B cell (primary cell): Measurements from ENCODE around the gene HIPK4.
"Not testable (repeated sequence)": the region's sequence is repeated elsewhere in the genome, so short reads cannot be mapped to it uniquely, and the experiment has no call there.

ENCODE experiments used
- EZH2 ChIP-seq: IDR thresholded peaks from 2 replicates; pipeline ENCODE4 v1.6.1; 2012; ENCODE audit warnings: borderline replicate concordance, low read depth, mild to moderate bottlenecking, moderate library complexity, low read length; ENCODE audit not compliant: insufficient read depth, poor library complexity, severe bottlenecking
- TF ChIP-seq, protein P1 (sequence below): fragments of 200-600 bp; IDR thresholded peaks from one replicate; pipeline ENCODE4 v1.8.0; 2022; ENCODE audit warnings: antibody characterized with exemption, mild to moderate bottlenecking

DNA sequence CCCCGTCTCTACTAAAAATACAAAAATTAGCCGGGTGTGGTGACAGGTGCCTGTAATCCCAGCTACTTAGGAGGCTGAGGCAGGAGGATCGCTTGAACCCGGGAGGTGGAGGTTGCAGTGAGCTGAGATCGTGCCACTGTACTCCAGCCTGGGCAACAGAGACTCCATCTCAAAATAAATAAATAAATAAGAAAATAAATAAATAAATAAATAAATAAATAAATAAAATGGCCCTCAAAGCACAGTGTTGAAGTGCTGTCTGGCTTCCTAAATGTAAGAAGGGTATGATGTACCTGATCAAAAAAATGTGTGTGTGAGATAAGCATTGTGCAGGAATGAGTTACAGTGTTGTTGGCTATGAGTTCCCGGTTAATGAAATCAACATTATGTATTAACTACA is 56.9 kb downstream of the HIPK4 start:
- TF ChIP-seq, protein P1, sequence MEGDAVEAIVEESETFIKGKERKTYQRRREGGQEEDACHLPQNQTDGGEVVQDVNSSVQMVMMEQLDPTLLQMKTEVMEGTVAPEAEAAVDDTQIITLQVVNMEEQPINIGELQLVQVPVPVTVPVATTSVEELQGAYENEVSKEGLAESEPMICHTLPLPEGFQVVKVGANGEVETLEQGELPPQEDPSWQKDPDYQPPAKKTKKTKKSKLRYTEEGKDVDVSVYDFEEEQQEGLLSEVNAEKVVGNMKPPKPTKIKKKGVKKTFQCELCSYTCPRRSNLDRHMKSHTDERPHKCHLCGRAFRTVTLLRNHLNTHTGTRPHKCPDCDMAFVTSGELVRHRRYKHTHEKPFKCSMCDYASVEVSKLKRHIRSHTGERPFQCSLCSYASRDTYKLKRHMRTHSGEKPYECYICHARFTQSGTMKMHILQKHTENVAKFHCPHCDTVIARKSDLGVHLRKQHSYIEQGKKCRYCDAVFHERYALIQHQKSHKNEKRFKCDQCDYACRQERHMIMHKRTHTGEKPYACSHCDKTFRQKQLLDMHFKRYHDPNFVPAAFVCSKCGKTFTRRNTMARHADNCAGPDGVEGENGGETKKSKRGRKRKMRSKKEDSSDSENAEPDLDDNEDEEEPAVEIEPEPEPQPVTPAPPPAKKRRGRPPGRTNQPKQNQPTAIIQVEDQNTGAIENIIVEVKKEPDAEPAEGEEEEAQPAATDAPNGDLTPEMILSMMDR: not testable (repeated sequence)
- not testable (repeated sequence) for TF ChIP-seq EZH2
